Measurements from ENCODE around the gene KIAA1328. TPM values are rescaled to one million over a fixed set of nuclear protein-coding genes. Genes with fewer than 3 reads are reported as not detected.
"Not testable (repeated sequence)": the region's sequence is repeated elsewhere in the genome, so short reads cannot be mapped to it uniquely, and the experiment has no call there.

Gene KIAA1328
- total RNA-seq, 2 experiments from 2014 or later, result 5.0 to 5.6 TPM

- no peak overlapping the region for H3K4me3 Mint-ChIP-seq
- DNase-seq, result no peak
- H3K27ac Mint-ChIP-seq, result no peak overlapping the region
- H3K9me3 Mint-ChIP-seq, result no peaks in the 10 kb centered on the region
- H3K36me3 Mint-ChIP-seq, result peaks cover 7% of the 10 kb centered on the region
- peaks cover 8% of the 10 kb centered on the region for H3K4me1 Mint-ChIP-seq
- no peaks in the 10 kb centered on the region for H3K27me3 Mint-ChIP-seq
These were observed 15.1 kb upstream of the KIAA1328 start for GRCh38 chr18:36813824-36814223.

GRCh38 chr18:36814994-36815393, 13.9 kb upstream of the KIAA1328 start:
- Mint-ChIP-seq H3K4me1 (peaks cover 8% of the 10 kb centered on the region), H3K9me3 (no peaks in the 10 kb centered on the region), H3K27ac (no peak overlapping the region), H3K27me3 (no peaks in the 10 kb centered on the region), H3K36me3 (peaks cover 7% of the 10 kb centered on the region), H3K4me3 (no peak overlapping the region)
- no peak for DNase-seq

GRCh38 chr18:36816096-36816495, 12.8 kb upstream of the KIAA1328 start:
- H3K4me1 Mint-ChIP-seq, H3K27me3 Mint-ChIP-seq, H3K36me3 Mint-ChIP-seq, H3K27ac Mint-ChIP-seq, DNase-seq, H3K9me3 Mint-ChIP-seq, H3K4me3 Mint-ChIP-seq: not testable (repeated sequence)

- no peak for DNase-seq
- Mint-ChIP-seq H3K9me3 (no peaks in the 10 kb centered on the region), H3K27ac (no peak overlapping the region), H3K36me3 (peaks cover 11% of the 10 kb centered on the region), H3K4me1 (peaks cover 10% of the 10 kb centered on the region), H3K27me3 (no peaks in the 10 kb centered on the region), H3K4me3 (no peak overlapping the region)
These were observed 11.9 kb upstream of the KIAA1328 start for GRCh38 chr18:36817039-36817438.

- H3K4me1 Mint-ChIP-seq, result peaks cover 10% of the 10 kb centered on the region
- no peak overlapping the region for H3K27ac Mint-ChIP-seq
- no peaks in the 10 kb centered on the region for H3K27me3 Mint-ChIP-seq
- peaks cover 16% of the 10 kb centered on the region for H3K36me3 Mint-ChIP-seq
- no peak overlapping the region for H3K4me3 Mint-ChIP-seq
- no peaks in the 10 kb centered on the region for H3K9me3 Mint-ChIP-seq
- no peak for DNase-seq
These were observed 10.3 kb upstream of the KIAA1328 start for GRCh38 chr18:36818652-36819051.

- no peak overlapping the region for H3K4me3 Mint-ChIP-seq
- H3K4me1 Mint-ChIP-seq, result peaks cover 11% of the 10 kb centered on the region
- no peaks in the 10 kb centered on the region for H3K9me3 Mint-ChIP-seq
- DNase-seq, result no peak
- peaks cover 23% of the 10 kb centered on the region for H3K36me3 Mint-ChIP-seq
- no peaks in the 10 kb centered on the region for H3K27me3 Mint-ChIP-seq
- H3K27ac Mint-ChIP-seq, result no peak overlapping the region
These were observed 9.3 kb upstream of the KIAA1328 start for GRCh38 chr18:36819621-36820020.

- Mint-ChIP-seq H3K9me3 (no peaks in the 10 kb centered on the region), H3K4me1 (peaks cover 13% of the 10 kb centered on the region), H3K27ac (no peak overlapping the region), H3K27me3 (no peaks in the 10 kb centered on the region), H3K36me3 (peaks cover 23% of the 10 kb centered on the region), H3K4me3 (no peak overlapping the region)
- no peak for DNase-seq
These were observed 7.2 kb upstream of the KIAA1328 start for GRCh38 chr18:36821681-36822080.

- no peak for DNase-seq
- Mint-ChIP-seq H3K9me3 (no peaks in the 10 kb centered on the region), H3K4me3 (no peak overlapping the region), H3K36me3 (peaks cover 29% of the 10 kb centered on the region), H3K27ac (no peak overlapping the region), H3K4me1 (peaks cover 29% of the 10 kb centered on the region), H3K27me3 (no peaks in the 10 kb centered on the region)
These were observed 3.4 kb upstream of the KIAA1328 start for GRCh38 chr18:36825526-36825925.

GRCh38 chr18:36826556-36826955, 2.4 kb upstream of the KIAA1328 start:
- no peak overlapping the region for H3K4me3 Mint-ChIP-seq
- DNase-seq, result no peak
- peaks cover 28% of the 10 kb centered on the region for H3K36me3 Mint-ChIP-seq
- no peak overlapping the region for H3K27ac Mint-ChIP-seq
- H3K4me1 Mint-ChIP-seq, result peaks cover 37% of the 10 kb centered on the region
- no peaks in the 10 kb centered on the region for H3K27me3 Mint-ChIP-seq
- no peaks in the 10 kb centered on the region for H3K9me3 Mint-ChIP-seq

- peaks cover 20% of the 10 kb centered on the region for H3K36me3 Mint-ChIP-seq
- peaks cover 41% of the 10 kb centered on the region for H3K4me1 Mint-ChIP-seq
These were observed 734 bp upstream of the KIAA1328 start for GRCh38 chr18:36828157-36828629.

GRCh38 chr18:36829362-36830157, 633 bp downstream of the KIAA1328 start:
- Mint-ChIP-seq H3K36me3 (peaks cover 11% of the 10 kb centered on the region), H3K4me3 (peak overlapping the region; percentile 86), H3K27ac (peak overlapping the region; percentile 66), H3K9me3 (no peaks in the 10 kb centered on the region), H3K27me3 (no peaks in the 10 kb centered on the region), H3K4me1 (peaks cover 36% of the 10 kb centered on the region)
- no peak for DNase-seq

More at GRCh38 chr18:36828157-36828629, 734 bp upstream of the KIAA1328 start:
- Mint-ChIP-seq H3K4me3 (peak overlapping the region; percentile 86), H3K27ac (peak overlapping the region; percentile 95), H3K27me3 (no peaks in the 10 kb centered on the region), H3K9me3 (no peaks in the 10 kb centered on the region)
- DNase-seq, result no peak

GRCh38 chr18:36830158-36830495, 1.2 kb downstream of the KIAA1328 start:
- H3K27me3 Mint-ChIP-seq, result no peaks in the 10 kb centered on the region
- DNase-seq, result no peak
- peaks cover 11% of the 10 kb centered on the region for H3K36me3 Mint-ChIP-seq
- peak overlapping the region; percentile 86 for H3K4me3 Mint-ChIP-seq
- H3K27ac Mint-ChIP-seq, result peak overlapping the region; percentile 66
- H3K4me1 Mint-ChIP-seq, result peaks cover 36% of the 10 kb centered on the region
- no peaks in the 10 kb centered on the region for H3K9me3 Mint-ChIP-seq

- DNase-seq, result no peak
- Mint-ChIP-seq H3K4me3 (no peak overlapping the region), H3K27ac (no peak overlapping the region), H3K9me3 (no peaks in the 10 kb centered on the region), H3K36me3 (peaks cover 11% of the 10 kb centered on the region), H3K27me3 (no peaks in the 10 kb centered on the region), H3K4me1 (peaks cover 36% of the 10 kb centered on the region)
These were observed 2.2 kb downstream of the KIAA1328 start for GRCh38 chr18:36831139-36831538.

GRCh38 chr18:36833120-36833519, 4.2 kb downstream of the KIAA1328 start:
- Mint-ChIP-seq H3K4me3 (no peak overlapping the region), H3K36me3 (peaks cover 13% of the 10 kb centered on the region), H3K27me3 (no peaks in the 10 kb centered on the region), H3K27ac (no peak overlapping the region), H3K4me1 (peaks cover 26% of the 10 kb centered on the region), H3K9me3 (no peaks in the 10 kb centered on the region)
- DNase-seq, result no peak

- Mint-ChIP-seq H3K9me3 (peaks cover 4% of the 10 kb centered on the region), H3K27ac (no peak overlapping the region), H3K36me3 (peaks cover 36% of the 10 kb centered on the region), H3K4me3 (no peak overlapping the region), H3K27me3 (no peaks in the 10 kb centered on the region), H3K4me1 (peaks cover 11% of the 10 kb centered on the region)
- DNase-seq, result no peak
These were observed 7.0 kb downstream of the KIAA1328 start for GRCh38 chr18:36835927-36836326.

- H3K4me3 Mint-ChIP-seq, result no peak overlapping the region
- DNase-seq, result no peak
- peaks cover 4% of the 10 kb centered on the region for H3K9me3 Mint-ChIP-seq
- peaks cover 3% of the 10 kb centered on the region for H3K4me1 Mint-ChIP-seq
- no peak overlapping the region for H3K27ac Mint-ChIP-seq
- peaks cover 36% of the 10 kb centered on the region for H3K36me3 Mint-ChIP-seq
- no peaks in the 10 kb centered on the region for H3K27me3 Mint-ChIP-seq
These were observed 10.9 kb downstream of the KIAA1328 start for GRCh38 chr18:36839835-36840234.
